OCI-LY1 (cell line): ENCODE data around the gene SLC7A4.

Source experiments
- H2AFZ ChIP-seq: fragments of 200-600 bp; sonication (generic), shearing (Covaris generic); 2 replicates; pipeline ENCODE4 v1.6.0; 2014; ENCODE audit warnings: antibody characterized with exemption, mild to moderate bottlenecking, low read length
- H3F3A ChIP-seq: fragments of 200-600 bp; sonication (generic), shearing (Covaris generic); 2 replicates; pipeline ENCODE4 v1.6.0; 2014; ENCODE audit warnings: mild to moderate bottlenecking, antibody characterized with exemption, low read length, moderate library complexity; ENCODE audit not compliant: insufficient read depth
- H3K27ac ChIP-seq: fragments of 200-600 bp; sonication (generic); 2 replicates; pipeline ENCODE4 v1.5.1; 2014; ENCODE audit warnings: low read length, mixed run types, mild to moderate bottlenecking, low read depth; ENCODE audit not compliant: poor library complexity, severe bottlenecking
- H3K27me3 ChIP-seq: fragments of 200-600 bp; sonication (generic); 2 replicates; pipeline ENCODE4 v1.6.0; 2014; ENCODE audit warnings: antibody characterized with exemption, mild to moderate bottlenecking, low read length, moderate library complexity; ENCODE audit not compliant: insufficient read depth
- H3K36me3 ChIP-seq: fragments of 200-600 bp; sonication (generic); 2 replicates; pipeline ENCODE4 v1.6.1; 2014; ENCODE audit warnings: mild to moderate bottlenecking, antibody characterized with exemption, low read length, moderate library complexity, mixed read lengths; ENCODE audit not compliant: insufficient read depth
- H3K4me1 ChIP-seq: fragments of 200-600 bp; sonication (generic); 2 replicates; pipeline ENCODE4 v1.5.1; 2014; ENCODE audit warnings: mild to moderate bottlenecking, low read length, moderate library complexity; ENCODE audit not compliant: insufficient read depth, severe bottlenecking
- H3K4me2 ChIP-seq: fragments of 200-600 bp; sonication (generic), shearing (Covaris generic); 2 replicates; pipeline ENCODE4 v1.6.1; 2014; ENCODE audit warnings: low read length
- H3K4me3 ChIP-seq: fragments of 200-600 bp; sonication (generic); 2 replicates; pipeline ENCODE4 v1.5.1; 2014; ENCODE audit warnings: low read length, low read depth, mild to moderate bottlenecking, mixed read lengths; ENCODE audit not compliant: poor library complexity, severe bottlenecking
- H3K79me2 ChIP-seq: fragments of 200-600 bp; shearing (Covaris generic); 2 replicates; pipeline ENCODE4 v1.6.1; 2016; ENCODE audit warnings: mixed run types, low read length, mixed read lengths; ENCODE audit not compliant: insufficient read depth
- H3K9ac ChIP-seq: fragments of 200-600 bp; sonication (generic), shearing (Covaris generic); 2 replicates; pipeline ENCODE4 v1.6.1; 2014; ENCODE audit warnings: mild to moderate bottlenecking, low read length, mixed read lengths
- H3K9me2 ChIP-seq: fragments of 200-600 bp; sonication (generic), shearing (Covaris generic); 2 replicates; pipeline ENCODE4 v1.6.1; 2014; ENCODE audit warnings: low read depth, mild to moderate bottlenecking, low read length, mixed read lengths
- H3K9me3 ChIP-seq: fragments of 200-600 bp; shearing (Covaris generic); 2 replicates; pipeline ENCODE4 v1.6.1; 2014; ENCODE audit warnings: low read length, mixed read lengths
- H4K20me1 ChIP-seq: fragments of 200-600 bp; sonication (generic), shearing (Covaris generic); 2 replicates; pipeline ENCODE4 v1.6.0; 2016; ENCODE audit warnings: mild to moderate bottlenecking, low read length; ENCODE audit not compliant: insufficient read depth
- CTCF ChIP-seq: fragments of 200-600 bp; sonication (generic), shearing (Covaris generic); IDR thresholded peaks from 2 replicates; pipeline ENCODE4 v1.5.1; 2017; ENCODE audit warnings: mild to moderate bottlenecking, antibody characterized with exemption, low read length, moderate library complexity, mixed read lengths
- EZH2 ChIP-seq: fragments of 200-600 bp; sonication (generic), shearing (Covaris generic); IDR thresholded peaks from 2 replicates; pipeline ENCODE4 v1.8.0; 2017; ENCODE audit warnings: borderline replicate concordance, mixed run types, mild to moderate bottlenecking, antibody characterized with exemption, low read length, moderate library complexity, mixed read lengths

SLC7A4 gene

GRCh38 chr22:21075516-21076138 is 43.3 kb upstream of the SLC7A4 start:
- Histone ChIP-seq H3F3A (no peaks in the 10 kb centered on the region), H4K20me1 (no peaks in the 10 kb centered on the region), H3K79me2 (no peaks in the 10 kb centered on the region), H3K4me1 (no peaks in the 10 kb centered on the region), H3K4me2 (no peak overlapping the region), H3K36me3 (no peaks in the 10 kb centered on the region; the same call in 1 of the 2 replicates), H3K27ac (no peak overlapping the region), H3K9me2 (no peaks in the 10 kb centered on the region), H3K9ac (no peak overlapping the region), H3K27me3 (no peaks in the 10 kb centered on the region; the same call in 1 of the 2 replicates), H2AFZ (no peak overlapping the region), H3K9me3 (no peaks in the 10 kb centered on the region), H3K4me3 (no peak overlapping the region)
- no peak for TF ChIP-seq EZH2
- TF ChIP-seq CTCF, result no peak

- H3K79me2 ChIP-seq, result no peaks in the 10 kb centered on the region
- H3K9ac ChIP-seq, result no peak overlapping the region
- no peaks in the 10 kb centered on the region for H3K9me2 ChIP-seq
- no peaks in the 10 kb centered on the region for H3K9me3 ChIP-seq
- no peaks in the 10 kb centered on the region for H4K20me1 ChIP-seq
- H3F3A ChIP-seq, result no peaks in the 10 kb centered on the region
- no peak overlapping the region for H3K27ac ChIP-seq
- H3K36me3 ChIP-seq, result no peaks in the 10 kb centered on the region; the same call in 1 of the 2 replicates
- no peaks in the 10 kb centered on the region for H3K4me1 ChIP-seq
- no peak overlapping the region for H3K4me2 ChIP-seq
- no peak overlapping the region for H2AFZ ChIP-seq
- no peak overlapping the region for H3K4me3 ChIP-seq
- TF ChIP-seq CTCF (no peak), EZH2 (no peak)
- no peaks in the 10 kb centered on the region; the same call in 1 of the 2 replicates for H3K27me3 ChIP-seq
Measured at GRCh38 chr22:21074102-21074715, 41.8 kb upstream of the SLC7A4 start.

GRCh38 chr22:21073482-21073881 is 41.1 kb upstream of the SLC7A4 start:
- H4K20me1 ChIP-seq, result no peaks in the 10 kb centered on the region
- no peaks in the 10 kb centered on the region for H3K9me2 ChIP-seq
- no peaks in the 10 kb centered on the region for H3K79me2 ChIP-seq
- H3K4me3 ChIP-seq, result no peak overlapping the region
- no peak overlapping the region for H3K4me2 ChIP-seq
- H3K36me3 ChIP-seq, result no peaks in the 10 kb centered on the region; the same call in 1 of the 2 replicates
- H3K4me1 ChIP-seq, result no peaks in the 10 kb centered on the region
- TF ChIP-seq EZH2 (no peak), CTCF (no peak)
- no peak overlapping the region for H3K27ac ChIP-seq
- H3K9me3 ChIP-seq, result no peaks in the 10 kb centered on the region
- H3F3A ChIP-seq, result no peaks in the 10 kb centered on the region
- no peaks in the 10 kb centered on the region; the same call in 1 of the 2 replicates for H3K27me3 ChIP-seq
- no peak overlapping the region for H2AFZ ChIP-seq
- H3K9ac ChIP-seq, result no peak overlapping the region
